Spleen (tissue), 11 donors: ENCODE measurements around the gene AVP. TPM values are rescaled to one million over a fixed set of nuclear protein-coding genes. Genes with fewer than 3 reads are reported as not detected.
"Not testable (repeated sequence)": the region's sequence is repeated elsewhere in the genome, so short reads cannot be mapped to it uniquely, and the experiment has no call there.

Experiments used
- DNase-seq: peaks from one replicate; pipeline ENCODE4 v3.0.0-alpha.2; 2020
- H3K27ac ChIP-seq, 8 donors: fragments of 200-600 bp; sonication (generic) in 7 of 8; 1 replicate in 4 of 8; 2 replicates in 4 of 8; pipeline versions ENCODE4 v1.5.0 to v1.8.0; 2016 to 2021; ENCODE audit warnings: inconsistent platforms in 4 of 8, mild to moderate bottlenecking in 4 of 8, moderate library complexity in 1 of 8
- H3K27me3 ChIP-seq, 7 donors: fragments of 200-600 bp; sonication (generic) in 6 of 7; replicated peaks in 1 of 7; 1 replicate in 4 of 7; 2 replicates in 3 of 7; pipeline versions ENCODE4 v1.5.0 to v1.8.0; 2016 to 2021; ENCODE audit warnings: inconsistent platforms in 3 of 7, mild to moderate bottlenecking in 1 of 7
- H3K36me3 ChIP-seq, 6 donors: fragments of 200-600 bp; sonication (generic) in 5 of 6; 1 replicate in 4 of 6; 2 replicates in 2 of 6; pipeline versions ENCODE4 v1.5.0 to v1.8.0; 2016 to 2021; ENCODE audit warnings: inconsistent platforms in 2 of 6
- H3K4me1 ChIP-seq, 6 donors: fragments of 200-600 bp; sonication (generic) in 5 of 6; 1 replicate in 3 of 6; 2 replicates in 3 of 6; pipeline versions ENCODE4 v1.5.0 to v1.8.0; 2016 to 2021; ENCODE audit warnings: inconsistent platforms in 3 of 6
- H3K4me3 ChIP-seq, 8 donors: fragments of 200-600 bp; sonication (generic) in 7 of 8; 1 replicate in 4 of 8; 2 replicates in 4 of 8; pipeline versions ENCODE4 v1.5.0 to v1.8.0; 2016 to 2021; ENCODE audit warnings: inconsistent platforms in 4 of 8, mild to moderate bottlenecking in 4 of 8, moderate library complexity in 2 of 8
- H3K9me3 ChIP-seq, 8 donors: fragments of 200-600 bp; sonication (generic) in 7 of 8; 1 replicate in 4 of 8; 2 replicates in 4 of 8; pipeline versions ENCODE4 v1.5.0 to v1.8.0; 2016 to 2021; ENCODE audit warnings: inconsistent platforms in 4 of 8
- CTCF ChIP-seq, 11 experiments: fragments of 200-600 bp in 7 of 11; fragments of 450-650 bp in 4 of 11; sonication (generic) in 4 of 11; IDR thresholded peaks in 8 of 11; conservative IDR thresholded peaks in 3 of 11; 1 replicate in 7 of 11; 2 replicates in 4 of 11; pipeline versions ENCODE4 v1.4.0 to v1.8.0; 2016 to 2021; ENCODE audit warnings: antibody characterized with exemption in 11 of 11, inconsistent platforms in 4 of 11, mild to moderate bottlenecking in 1 of 11
- POLR2A ChIP-seq, 3 donors: fragments of 450-650 bp; IDR thresholded peaks; one replicate each; pipeline ENCODE4 v1.5.1; 2017; ENCODE audit warnings: antibody characterized with exemption in 3 of 3, mild to moderate bottlenecking in 1 of 3
- POLR2AphosphoS5 ChIP-seq, 3 donors: sonication (generic); formaldehyde crosslinking; IDR thresholded peaks; one replicate each; pipeline ENCODE4 v1.5.1; 2017; ENCODE audit warnings: antibody characterized with exemption in 3 of 3
- WGBS, 5 donors: extraction: QIAGEN DNeasy Blood & Tissue Kit in 3 of 5; methylation state at CpG; one replicate each; pipeline versions ENCODE4 v1.1.5 to v1.1.7; 2013 to 2018; 5-methylcytosine and 5-hydroxymethylcytosine counted together
- intact Hi-C: fragments of 100-400 bp; cut with DNase I; formaldehyde crosslinking; loops from one replicate; pipeline ENCODE4 v1.15.0; 2023; ENCODE audit warnings: low total_unique reads
- polyA plus RNA-seq, 3 donors: library from polyadenylated mRNA; stranded (reverse); fragments of 200-250 nt; gene quantifications; one replicate each; pipeline ENCODE4 v1.2.1, GENCODE V29; 2013
- total RNA-seq, 7 donors: library from RNA; depleted of rRNA in 3 of 7; stranded (reverse); fragments of >200 nt in 3 of 7; fragmentation: NEBNext Ultra II Directional in 4 of 7; extraction: Animal tissue kit (Norgen Biotek cat#: 25700) in 4 of 7; gene quantifications; one replicate each; pipeline versions ENCODE4 v1.1.0 to v1.2.1, GENCODE V29; 2016 to 2021
- donor health status: healthy with polysubstance abuse.
- donor health status: DM: no; HTN: no; CAD: no; lungs with moderate emphysema.
- donor health status: DM: no; HTN: no; CAD: no.
- donor health status: Bipolar disorder and iron deficiency.
- donor health status: healthy.
- donor health status: DM: no; HTN: no; CAD: no.
- donor health status: DM: yes; HTN: yes; CAD: no.

The AVP gene
- total and polyA plus RNA-seq, 10 donors = 2.2 TPM; not detected in 9

DNA sequence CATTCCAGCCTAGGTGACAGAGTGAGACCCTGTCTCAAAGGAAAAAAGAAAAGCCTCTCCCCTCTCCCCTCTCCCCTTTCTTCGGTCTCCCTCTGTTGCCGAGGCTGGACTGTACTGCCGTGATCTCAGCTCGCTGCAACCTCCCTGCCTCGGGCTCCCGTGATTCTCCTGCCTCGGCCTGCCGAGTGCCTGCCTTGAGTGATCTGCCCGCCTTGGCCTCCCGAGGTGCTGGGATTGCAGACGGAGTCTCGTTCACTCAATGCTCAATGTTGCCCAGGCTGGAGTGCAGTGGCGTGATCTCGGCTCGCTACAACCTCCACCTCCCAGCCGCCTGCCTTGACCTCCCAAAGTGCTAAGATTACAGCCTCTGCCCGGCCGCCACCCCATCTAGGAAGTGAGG is 39.6 kb upstream of the AVP start:
- peak in 1 of 3 donors; percentile 22 for TF ChIP-seq POLR2AphosphoS5 (IDR thresholded peaks at IDR 0.05)
- H3K4me1 ChIP-seq = peaks cover 0 to 30% (median 5%) of the 10 kb centered on the region in 6 donors
- peaks cover 0 to 34% (median 12%) of the 10 kb centered on the region in 8 donors for H3K9me3 ChIP-seq
- H3K4me3 ChIP-seq, DNase-seq, H3K27ac ChIP-seq, intact Hi-C loops, H3K27me3 ChIP-seq: not testable (repeated sequence)
- WGBS, 5 donors = 94 to 99% (median 98%) methylated on average over 14 to 16 of the region's 18 CpGs
- H3K36me3 ChIP-seq = peaks cover 0 to 63% (median 19%) of the 10 kb centered on the region in 6 donors

DNA sequence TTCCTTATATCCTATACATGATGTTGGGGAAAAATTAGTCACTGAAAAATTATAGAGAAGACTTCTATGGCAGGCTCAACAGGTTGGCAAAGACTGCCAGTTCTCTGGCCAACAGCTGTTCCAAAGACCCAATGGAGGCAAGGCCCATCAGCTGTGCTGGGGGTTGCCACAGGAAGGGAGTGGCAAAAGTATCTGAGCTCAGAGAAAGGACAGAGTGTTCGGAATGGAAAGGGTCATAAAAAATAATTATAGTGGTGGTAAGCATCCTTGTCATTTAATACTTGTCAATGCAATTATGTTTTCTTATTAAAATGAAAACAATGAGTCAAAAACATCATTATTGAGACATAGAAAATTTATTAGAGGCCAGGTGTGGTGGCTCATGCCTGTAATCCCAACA is 39.0 kb upstream of the AVP start:
- peaks cover 0 to 61% (median 19%) of the 10 kb centered on the region in 6 donors for H3K36me3 ChIP-seq
- peaks cover 0 to 32% (median 5%) of the 10 kb centered on the region in 6 donors for H3K4me1 ChIP-seq
- H3K27me3 ChIP-seq = no peaks in the 10 kb centered on the region
- H3K9me3 ChIP-seq = peaks cover 0 to 34% (median 12%) of the 10 kb centered on the region in 8 donors
- no peak overlapping the region for H3K27ac ChIP-seq
- no peak for TF ChIP-seq CTCF (IDR thresholded peaks at IDR 0.05 in 8 of 11, conservative IDR thresholded peaks at IDR 0.05 in 3 of 11)
- TF ChIP-seq POLR2AphosphoS5 (IDR thresholded peaks at IDR 0.05) = no peak
- TF ChIP-seq POLR2A (IDR thresholded peaks at IDR 0.05) = no peak
- H3K4me3 ChIP-seq = no peak overlapping the region
- intact Hi-C loops = no loop called here
- 63 to 89% (median 78%) methylated on average over 1 of the region's 1 CpG for WGBS, 5 donors
- no peak for DNase-seq

DNA sequence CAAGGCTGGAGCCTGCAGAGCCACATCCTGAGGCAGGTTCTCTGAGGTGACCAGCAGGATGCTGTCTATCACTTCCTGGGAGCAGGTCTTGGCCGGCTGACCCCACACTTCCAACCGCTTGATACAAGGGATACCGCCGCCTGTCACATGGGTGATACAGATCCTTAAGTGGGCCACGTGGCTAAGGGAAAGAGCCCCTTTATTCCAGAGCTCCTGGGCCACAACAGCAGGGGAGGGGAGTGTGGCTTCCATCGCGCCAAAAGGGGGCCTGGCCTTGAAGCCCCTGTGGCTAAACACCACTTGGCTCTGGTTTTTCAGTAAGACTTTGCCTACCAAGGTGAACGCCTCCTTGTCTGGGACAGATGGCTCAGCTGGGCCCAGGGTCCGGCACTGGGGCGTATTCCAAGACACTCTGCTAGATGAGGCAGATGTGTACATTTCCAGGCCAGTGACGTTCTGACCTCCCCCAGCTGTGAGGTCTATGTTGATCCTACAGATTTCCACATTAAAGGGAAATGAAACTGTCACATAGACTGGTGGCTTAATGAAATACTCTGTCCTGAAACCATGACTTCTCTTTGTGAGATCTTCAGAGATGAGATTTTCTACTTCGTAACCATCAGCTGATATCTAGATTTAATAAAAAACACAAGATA is 37.6 kb upstream of the AVP start:
- 90 to 94% (median 92%) methylated on average over 12 of the region's 12 CpGs for WGBS, 5 donors
- no peak for DNase-seq
- intact Hi-C loops = no loop called here

DNA sequence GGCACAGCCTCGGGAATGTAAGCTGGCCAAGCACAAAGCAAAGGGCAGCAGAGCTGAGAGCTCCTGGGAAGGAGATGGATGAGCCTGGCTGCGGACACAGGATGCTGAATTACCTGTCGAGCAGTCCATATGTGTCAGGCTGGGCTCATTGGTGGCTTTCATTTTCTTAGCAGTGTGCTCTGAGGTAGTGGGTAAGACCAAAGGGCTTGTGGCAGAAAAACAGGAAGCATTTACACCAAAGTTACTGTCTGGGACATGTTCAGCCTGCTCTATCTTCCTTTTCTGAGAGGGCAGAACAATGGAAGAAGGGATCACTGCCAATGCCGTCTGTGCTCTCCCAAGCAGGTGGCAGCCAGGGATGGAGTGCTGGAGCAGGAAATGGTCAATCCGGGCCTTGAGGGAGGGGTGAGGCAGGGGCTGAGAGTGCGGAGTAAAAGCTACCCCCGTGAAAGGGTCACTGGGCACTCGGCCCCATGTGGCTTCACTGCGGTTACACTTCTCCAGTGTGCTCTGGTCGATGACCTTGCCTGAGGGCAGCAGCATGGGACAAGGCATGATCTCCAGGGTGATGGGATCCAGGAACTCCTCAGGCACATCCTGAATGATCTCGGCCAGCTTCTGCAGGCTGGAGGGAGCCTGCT is 36.9 kb upstream of the AVP start:
- DNase-seq = no peak
- Histone ChIP-seq H3K4me1 (peaks cover 0 to 46% (median 10%) of the 10 kb centered on the region in 6 donors), H3K27ac (peak overlapping the region in 5 of 8 donors; percentile 9 to 69 (median 34)), H3K4me3 (no peak overlapping the region), H3K9me3 (peaks cover 0 to 34% (median 12%) of the 10 kb centered on the region in 8 donors), H3K36me3 (peaks cover 0 to 64% (median 19%) of the 10 kb centered on the region in 6 donors), H3K27me3 (no peaks in the 10 kb centered on the region)
- no peak for TF ChIP-seq POLR2AphosphoS5 (IDR thresholded peaks at IDR 0.05)
- 52 to 64% (median 56%) methylated on average over 10 to 11 of the region's 11 CpGs for WGBS, 5 donors
- intact Hi-C loops = no loop called here

More for the DNA sequence above, 37.6 kb upstream of the AVP start:
- no peak for TF ChIP-seq POLR2AphosphoS5 (IDR thresholded peaks at IDR 0.05)
- TF ChIP-seq POLR2A (IDR thresholded peaks at IDR 0.05) = no peak
- no peak for TF ChIP-seq CTCF (IDR thresholded peaks at IDR 0.05 in 8 of 11, conservative IDR thresholded peaks at IDR 0.05 in 3 of 11)
- peaks cover 0 to 34% (median 12%) of the 10 kb centered on the region in 8 donors for H3K9me3 ChIP-seq
- no peak overlapping the region for H3K4me3 ChIP-seq
- H3K36me3 ChIP-seq = peaks cover 0 to 61% (median 19%) of the 10 kb centered on the region in 6 donors
- H3K27ac ChIP-seq = peak overlapping the region in 3 of 8 donors; percentile 9 to 69 (median 34)
- no peaks in the 10 kb centered on the region for H3K27me3 ChIP-seq
- peaks cover 0 to 46% (median 10%) of the 10 kb centered on the region in 6 donors for H3K4me1 ChIP-seq

- Histone ChIP-seq H3K36me3 (peaks cover 0 to 65% (median 19%) of the 10 kb centered on the region in 6 donors), H3K27ac (no peak overlapping the region), H3K4me1 (peaks cover 7 to 61% (median 19%) of the 10 kb centered on the region in 6 donors), H3K27me3 (no peaks in the 10 kb centered on the region), H3K4me3 (no peak overlapping the region), H3K9me3 (peaks cover 0 to 17% (median 7%) of the 10 kb centered on the region in 8 donors)
- intact Hi-C loops = no loop called here
- no peak for TF ChIP-seq POLR2A (IDR thresholded peaks at IDR 0.05)
- TF ChIP-seq CTCF (IDR thresholded peaks at IDR 0.05 in 8 of 11, conservative IDR thresholded peaks at IDR 0.05 in 3 of 11) = no peak
- no peak for TF ChIP-seq POLR2AphosphoS5 (IDR thresholded peaks at IDR 0.05)
- DNase-seq = no peak
- 68 to 85% (median 80%) methylated on average over 5 of the region's 5 CpGs for WGBS, 5 donors
Observed at GRCh38 chr20:3119044-3119443, 34.5 kb upstream of the AVP start.
